Neural progenitor cell (in vitro differentiated cells): ENCODE data around the gene PDE6A.

ENCODE experiments used
- CTCF ChIP-seq: fragments of 200-600 bp; sonication (generic); IDR thresholded peaks from 2 replicates; pipeline ENCODE4 v1.5.1; 2017; ENCODE audit warnings: antibody characterized with exemption, mild to moderate bottlenecking
- EZH2 ChIP-seq: fragments of 200-600 bp; sonication (generic); IDR thresholded peaks from 2 replicates; pipeline ENCODE4 v1.6.1; 2017; ENCODE audit warnings: antibody characterized with exemption, mild to moderate bottlenecking, moderate library complexity
- EZH2phosphoT487 ChIP-seq: fragments of 200-600 bp; sonication (generic); IDR thresholded peaks from 2 replicates; pipeline ENCODE4 v1.6.1; 2017; ENCODE audit warnings: antibody characterized with exemption

- TF ChIP-seq CTCF (no peak), EZH2 (no peak), EZH2phosphoT487 (no peak)
Observed at GRCh38 chr5:149810856-149811255, 133.7 kb downstream of the PDE6A start.
